Frontal cortex (tissue), 4 donors: ENCODE measurements around the gene CFAP161. TPM values are rescaled to one million over a fixed set of nuclear protein-coding genes. Genes with fewer than 3 reads are reported as not detected.

Experiments used
- DNase-seq, 2 donors: peaks; one replicate each; pipeline ENCODE4 v3.0.0; 2012; ENCODE audit warnings: low spot score in 2 of 2
- FAIRE-seq: peaks from 2 replicates; lab custom pipeline; 2012; peaks lifted over from hg19 to GRCh38; lab: Jason Lieb, UNC
- total RNA-seq: library from RNA; depleted of rRNA; stranded (reverse); fragments of >200 nt; gene quantifications from one replicate; pipeline ENCODE4 v1.2.3, GENCODE V29; 2014
- donor health status: control.
- donor health status: control.
- donor health status: control.

CFAP161 gene
- total RNA-seq, 1 donor from 2014 or later, result 6.9 TPM

DNA sequence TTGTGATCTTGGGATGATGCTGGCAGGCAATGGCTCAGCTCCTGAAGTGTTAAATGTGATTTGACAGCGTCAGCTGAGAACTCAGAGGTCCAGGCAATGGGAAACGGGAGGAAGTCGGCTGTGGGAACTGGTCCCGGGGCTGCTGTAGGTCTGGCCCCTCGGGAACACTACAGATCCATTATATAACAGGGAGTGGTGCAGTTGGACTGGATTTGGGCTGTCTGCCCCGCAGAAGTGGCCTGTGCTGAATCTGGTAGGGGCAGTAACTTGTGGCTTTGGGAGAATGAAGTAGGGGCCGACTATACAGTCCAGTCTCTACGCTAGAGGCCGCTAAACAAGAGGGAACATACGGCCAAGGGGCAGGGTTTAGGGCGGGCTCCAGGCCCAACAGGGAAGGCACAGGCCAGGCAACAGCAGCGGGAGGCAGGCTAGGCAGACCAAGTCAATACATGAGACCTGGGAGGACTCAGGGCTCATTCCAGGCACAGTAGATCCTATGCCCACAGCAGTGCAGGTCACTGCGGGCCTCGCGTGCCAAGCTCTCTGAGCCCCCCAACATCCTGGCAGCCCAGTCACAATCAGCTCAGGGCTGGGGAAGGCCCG, 42.3 kb downstream of the CFAP161 start:
- no peak for FAIRE-seq
- DNase-seq, result no peak

- no peak for FAIRE-seq
These were observed 44.3 kb downstream of the CFAP161 start for GRCh38 chr15:81178365-81178764.

DNA sequence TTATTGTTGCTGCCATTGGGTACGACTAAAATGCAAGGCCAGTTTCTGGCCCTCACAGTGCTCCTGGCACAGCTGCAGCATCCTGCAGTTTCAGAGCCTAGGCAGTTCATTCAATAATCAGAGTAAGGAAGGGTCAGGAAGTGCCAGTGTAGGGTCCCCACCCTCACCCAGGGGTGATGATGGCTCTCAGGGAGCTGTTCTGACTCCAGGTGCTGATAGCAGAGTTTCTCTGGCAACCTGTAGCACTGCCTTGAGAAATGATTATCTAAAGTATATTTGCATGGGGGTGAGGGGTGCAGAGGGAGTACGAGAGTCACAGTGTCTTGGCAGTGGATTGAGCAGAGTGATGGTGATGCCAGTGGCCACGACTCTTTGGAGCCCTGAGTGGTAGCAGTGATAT, 47.1 kb downstream of the CFAP161 start:
- no peak for DNase-seq
- FAIRE-seq, result no peak

More at GRCh38 chr15:81178365-81178764, 44.3 kb downstream of the CFAP161 start:
- no peak for DNase-seq

GRCh38 chr15:81182031-81182755, 48.1 kb downstream of the CFAP161 start:
- no peak for DNase-seq

GRCh38 chr15:81182756-81183438, 48.8 kb downstream of the CFAP161 start:
- no peak for DNase-seq
- no peak for FAIRE-seq

More at GRCh38 chr15:81182031-81182755, 48.1 kb downstream of the CFAP161 start:
- FAIRE-seq, result no peak

- no peak for DNase-seq
- FAIRE-seq, result no peak
These were observed 49.3 kb downstream of the CFAP161 start for GRCh38 chr15:81183439-81183775.

- no peak for DNase-seq
- FAIRE-seq, result no peak
These were observed 50.1 kb downstream of the CFAP161 start for GRCh38 chr15:81184188-81184587.

GRCh38 chr15:81185631-81186295, 51.7 kb downstream of the CFAP161 start:
- DNase-seq, result no peak
- no peak for FAIRE-seq

GRCh38 chr15:81188354-81188753, 54.3 kb downstream of the CFAP161 start:
- no peak for DNase-seq
- no peak for FAIRE-seq

GRCh38 chr15:81189583-81190283, 55.7 kb downstream of the CFAP161 start:
- FAIRE-seq (no peak), DNase-seq (no peak)

DNA sequence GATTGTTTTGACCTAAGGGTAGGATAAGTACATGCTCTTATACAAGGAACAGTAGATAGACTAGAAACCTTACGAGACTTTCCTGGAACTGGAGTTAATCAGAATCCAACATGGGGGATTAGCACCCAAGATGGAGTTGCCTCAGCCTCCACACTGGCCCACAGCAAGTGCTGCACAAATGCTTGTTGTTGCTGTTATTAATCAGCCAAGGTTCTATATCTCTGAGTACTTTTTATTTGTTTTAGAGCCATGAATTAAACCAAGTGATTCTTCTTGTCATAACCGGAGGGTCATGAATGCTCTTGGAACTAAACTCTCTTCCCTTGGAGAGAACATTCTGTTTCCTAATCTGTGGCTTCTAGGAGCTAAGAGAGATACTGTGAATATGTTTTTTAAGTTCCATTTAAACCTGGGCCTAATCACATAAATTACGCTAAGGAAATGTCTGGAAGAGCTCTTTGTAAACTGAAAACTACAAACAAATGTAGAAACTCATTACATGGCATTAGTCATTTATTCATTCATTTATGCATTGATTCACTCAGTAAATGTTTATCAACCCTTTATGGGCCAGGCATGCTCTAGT, 56.9 kb downstream of the CFAP161 start:
- DNase-seq (no peak), FAIRE-seq (no peak)

DNA sequence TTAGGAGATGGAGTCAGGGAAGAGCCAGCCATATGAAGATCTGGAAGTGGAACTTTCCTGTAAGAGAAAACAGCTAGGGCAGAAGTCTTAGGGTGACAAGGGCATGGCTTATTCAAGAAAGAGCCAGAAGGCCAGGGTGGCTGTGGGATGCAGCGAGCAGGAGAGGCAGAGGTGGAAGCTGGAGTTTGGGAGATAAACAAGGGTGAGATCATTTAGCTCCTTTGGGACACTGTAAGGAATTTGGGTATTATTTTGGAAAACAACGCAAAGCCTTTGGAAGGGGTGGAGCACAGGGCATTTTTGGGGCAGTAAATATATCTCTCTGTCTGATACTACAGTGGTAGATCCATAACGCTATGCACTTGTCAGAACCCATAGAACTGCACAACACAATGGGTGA, 57.6 kb downstream of the CFAP161 start:
- FAIRE-seq (no peak), DNase-seq (no peak)

GRCh38 chr15:81194723-81195122, 60.7 kb downstream of the CFAP161 start:
- FAIRE-seq (no peak), DNase-seq (no peak)

GRCh38 chr15:81195339-81195864, 61.3 kb downstream of the CFAP161 start:
- DNase-seq, result no peak

GRCh38 chr15:81196576-81197254, 62.6 kb downstream of the CFAP161 start, which contains the start of gene IL16:
IL16 (plus strand) TSS chr15:81196879; CDS start chr15:81225400, 28,521 bp downstream.
- DNase-seq, result no peak
- FAIRE-seq, result no peak

More at GRCh38 chr15:81195339-81195864, 61.3 kb downstream of the CFAP161 start:
- no peak for FAIRE-seq

DNA sequence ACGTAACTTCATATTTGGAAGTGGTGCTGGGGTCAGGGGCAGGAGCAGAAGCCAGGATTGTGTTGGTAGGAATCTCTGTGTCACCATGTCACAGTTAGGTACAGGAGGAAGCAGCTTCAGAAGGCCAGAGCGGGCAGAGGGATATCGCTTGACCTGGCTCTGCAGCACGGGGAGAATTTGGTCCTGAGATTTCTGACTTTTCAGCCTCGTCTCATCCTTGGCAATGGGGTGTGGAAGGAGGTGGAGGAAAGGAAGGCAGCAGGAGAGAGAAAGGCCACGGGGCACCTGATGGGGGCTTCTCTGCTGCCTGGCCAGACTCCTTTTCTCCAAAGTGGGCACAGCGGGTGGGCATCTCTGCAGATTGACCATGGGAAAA, 63.2 kb downstream of the CFAP161 start:
- no peak for DNase-seq
- FAIRE-seq, result no peak

DNA sequence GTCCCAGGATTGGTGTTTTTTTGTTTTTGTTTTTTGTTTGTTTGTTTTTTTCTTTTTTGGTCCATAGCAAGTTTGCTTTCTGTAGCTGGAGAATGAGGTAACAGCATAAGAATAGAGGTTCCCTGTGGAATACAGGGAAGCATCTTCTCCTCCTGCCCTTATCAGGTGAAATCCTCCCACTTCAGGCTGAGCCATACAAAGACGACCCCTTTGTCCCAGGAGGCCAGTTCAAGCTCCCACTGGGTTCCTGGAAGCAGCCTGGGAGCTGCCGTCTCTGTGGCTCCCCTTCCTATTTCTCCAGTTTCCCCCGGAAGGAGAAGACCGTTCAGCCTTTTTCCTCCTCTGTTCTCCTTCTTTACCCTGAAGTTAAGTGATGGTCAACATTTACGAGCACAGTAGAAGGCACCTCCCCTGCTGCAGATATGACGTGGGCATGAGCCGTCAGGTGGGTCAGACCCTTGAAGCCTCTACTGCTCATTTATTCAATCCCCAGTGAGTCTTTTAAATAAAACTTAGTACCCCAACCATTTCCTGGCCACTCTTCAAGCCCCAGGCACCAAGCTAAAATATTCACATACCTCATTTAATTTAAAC, 63.7 kb downstream of the CFAP161 start:
- DNase-seq, result no peak
- no peak for FAIRE-seq
